ENCODE data around the gene SF3B2.
"Not testable (repeated sequence)": the region's sequence is repeated elsewhere in the genome, so short reads cannot be mapped to it uniquely, and the experiment has no call there.

SF3B2 gene

DNA sequence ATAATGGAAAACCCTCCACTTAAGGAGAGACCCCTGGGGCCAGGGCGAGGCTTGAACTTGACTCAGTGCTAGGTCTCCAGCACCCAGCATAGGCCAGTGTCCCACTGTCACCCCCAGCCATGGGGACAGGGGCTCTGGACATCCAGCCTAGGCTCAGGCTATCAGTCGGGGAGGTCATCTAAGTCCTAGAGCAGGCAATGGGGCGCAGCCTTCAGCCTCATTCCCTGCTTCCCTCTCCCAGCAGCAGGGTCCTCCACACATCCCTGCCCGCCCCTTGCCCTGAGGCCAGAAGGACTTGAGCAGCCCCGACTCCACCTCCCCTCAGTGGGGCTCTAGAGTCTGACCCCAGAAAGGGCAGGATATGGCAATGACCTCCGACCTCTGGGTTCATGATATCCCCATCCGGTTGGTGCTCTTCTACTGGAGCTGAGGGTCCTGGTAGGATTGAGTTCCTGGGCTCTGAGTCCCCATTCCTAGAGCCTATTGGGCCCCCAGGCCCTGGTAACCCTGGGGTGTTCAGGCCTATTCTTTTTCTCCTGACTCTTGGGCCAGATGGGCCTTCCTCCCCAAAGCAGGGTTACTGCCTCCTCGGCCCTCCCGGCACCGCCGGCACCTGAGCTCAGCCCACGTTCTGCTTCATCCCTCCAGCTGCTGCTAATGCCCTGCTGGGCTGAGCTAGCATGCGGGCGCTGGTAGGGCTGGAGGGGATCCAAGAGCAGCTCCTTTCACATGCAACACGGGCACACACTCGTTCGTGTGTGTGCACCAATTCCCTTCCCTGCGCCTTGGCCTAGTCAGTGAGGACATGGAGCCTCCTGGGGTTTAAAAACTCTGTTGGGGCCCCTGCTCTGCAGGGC is 36.0 kb upstream of the SF3B2 start:
- DNase-seq (ENCODE audit: low read depth in 2 of 2), result no peak

DNA sequence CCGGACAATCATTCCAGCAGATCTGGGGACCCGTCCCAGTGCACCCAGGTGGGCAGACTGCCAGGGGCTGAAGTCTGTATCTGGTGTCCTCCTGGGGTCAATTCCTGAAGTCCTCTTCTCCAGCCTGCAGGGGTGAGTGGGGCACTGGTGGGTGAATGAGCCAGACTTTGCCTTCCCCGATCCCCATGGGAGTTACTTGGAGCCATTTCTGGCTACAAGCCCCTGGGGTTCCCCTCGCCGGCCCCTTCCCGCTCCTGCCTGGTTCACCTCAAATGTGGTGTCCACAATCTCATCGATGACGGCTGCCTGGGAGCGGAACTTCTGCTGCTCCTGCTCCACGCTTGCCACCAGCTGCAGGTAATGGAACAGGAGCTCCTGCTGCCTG is 35.4 kb upstream of the SF3B2 start:
- DNase-seq (ENCODE audit: low read depth in 2 of 2), result no peak

- DNase-seq (ENCODE audit: low read depth in 2 of 2), result no peak
These were observed 34.8 kb upstream of the SF3B2 start for GRCh38 chr11:66017321-66017720.

DNA sequence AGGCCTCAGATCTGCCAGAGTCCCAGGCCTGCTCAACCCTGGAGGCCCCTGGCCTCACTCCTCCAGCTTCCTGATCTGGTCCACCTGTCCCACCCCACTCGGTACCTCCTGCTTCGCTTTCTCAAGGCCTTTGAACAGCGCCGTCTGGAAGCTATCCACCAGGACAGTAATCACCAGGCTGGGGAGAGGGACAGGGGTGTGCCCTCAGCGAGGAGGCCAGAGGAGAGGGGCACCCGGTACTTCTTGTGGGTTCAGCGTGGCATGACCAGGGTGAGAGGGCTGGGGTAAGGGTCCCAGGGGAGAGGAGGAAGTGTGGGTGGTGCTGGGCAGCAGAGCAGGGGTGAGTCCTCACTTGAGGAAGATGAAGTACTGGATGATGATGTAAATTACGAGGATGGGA is 32.0 kb upstream of the SF3B2 start:
- no peak for DNase-seq (ENCODE audit: low read depth in 2 of 2)

DNA sequence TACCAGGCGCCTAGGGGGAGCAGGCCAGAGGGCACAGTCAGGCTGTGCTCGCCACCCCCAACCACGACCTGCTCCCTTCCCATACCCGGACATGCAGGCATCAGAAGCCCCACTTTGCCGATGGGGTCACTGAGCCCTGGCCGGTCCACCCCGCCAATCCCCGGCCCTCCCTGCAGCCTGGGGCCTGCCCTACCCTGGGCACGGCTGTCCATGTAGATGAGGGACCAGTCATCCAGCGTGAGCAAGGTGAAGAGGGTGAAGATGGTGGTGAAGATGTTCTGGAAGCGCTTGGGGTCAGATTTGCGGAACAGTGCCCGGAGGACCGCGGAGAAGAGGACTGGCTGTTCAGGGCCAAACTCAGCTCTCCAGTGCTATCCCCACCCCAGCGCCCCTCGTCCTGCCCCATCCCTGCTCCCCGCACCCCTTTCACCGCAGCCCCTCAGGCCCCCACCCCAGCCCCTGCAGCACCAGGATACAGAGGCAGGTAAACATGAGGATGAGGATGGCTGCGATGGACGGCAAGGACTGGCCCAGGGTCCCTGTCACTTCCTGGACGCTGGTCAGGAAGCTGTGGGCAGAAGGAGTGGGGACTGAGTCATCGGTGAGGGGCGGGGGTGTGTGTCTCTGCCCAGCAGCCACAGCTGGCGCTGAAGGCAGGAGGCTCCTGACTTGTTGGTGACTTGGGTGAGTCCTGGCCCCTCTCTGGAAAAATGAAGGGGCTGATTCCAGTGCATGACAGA is 31.4 kb upstream of the SF3B2 start:
- no peak for DNase-seq (ENCODE audit: low read depth in 2 of 2)

GRCh38 chr11:66022401-66023185 is 29.6 kb upstream of the SF3B2 start:
- peak; percentile 63 to 87 for DNase-seq (ENCODE audit: low read depth in 2 of 2)

DNA sequence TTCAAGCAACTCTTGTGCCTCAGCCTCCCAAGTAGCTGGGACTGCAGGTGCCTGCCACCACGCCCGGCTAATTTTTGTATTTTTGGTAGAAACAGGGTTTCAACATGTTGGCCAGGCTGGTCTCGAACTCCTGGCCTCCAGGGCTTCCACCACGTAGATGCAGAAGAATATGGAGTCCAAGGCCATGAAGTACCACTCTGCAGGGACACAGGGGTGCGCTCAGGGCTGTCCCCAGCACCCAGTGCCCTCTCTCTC is 29.1 kb upstream of the SF3B2 start:
- not testable (repeated sequence) for DNase-seq (ENCODE audit: low read depth in 2 of 2)

- DNase-seq (ENCODE audit: low read depth in 2 of 2), result no peak
These were observed 26.1 kb upstream of the SF3B2 start, which contains the start of gene CATSPER1 for GRCh38 chr11:66026017-66026529. Gene CATSPER1 (minus strand): TSS chr11:66026479. CDS start chr11:66026379, 100 bp downstream.

DNA sequence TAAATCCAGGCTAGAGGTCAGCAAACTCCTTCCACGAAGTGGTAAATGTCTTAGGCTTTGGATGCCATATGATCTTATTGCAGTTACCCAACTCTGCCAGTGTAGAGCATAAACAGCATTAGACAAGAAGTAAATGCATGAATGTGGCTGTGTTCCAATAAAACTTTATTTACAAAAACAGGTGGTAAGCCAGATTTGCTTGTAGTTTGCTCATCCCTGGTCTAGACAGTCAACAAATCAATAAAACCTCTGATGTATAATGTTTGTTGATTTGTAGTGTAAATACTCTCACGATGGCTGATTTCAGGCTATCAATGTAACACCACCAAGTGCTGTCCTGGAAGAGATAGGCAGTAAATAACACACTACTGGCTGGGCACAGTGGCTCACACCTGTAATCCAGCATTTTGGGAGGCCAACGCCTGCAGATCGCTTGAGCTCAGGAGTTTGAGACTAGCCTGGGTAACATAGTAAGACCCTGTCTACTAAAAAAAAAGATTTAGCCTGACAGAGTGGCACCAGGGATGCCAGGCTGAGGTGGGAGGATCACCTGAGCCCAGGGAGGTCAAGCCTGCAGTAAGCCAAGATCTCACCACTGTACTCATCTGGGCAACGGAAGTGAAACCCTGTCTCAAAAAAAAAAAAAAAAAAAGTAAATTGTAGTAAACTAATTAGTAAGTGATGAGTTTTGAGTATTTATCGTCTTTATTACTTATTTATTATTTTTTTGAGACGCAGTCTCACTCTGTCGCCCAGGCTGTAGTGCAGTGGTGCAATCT is 19.0 kb upstream of the SF3B2 start:
- no peak for DNase-seq (ENCODE audit: low read depth in 2 of 2)

DNA sequence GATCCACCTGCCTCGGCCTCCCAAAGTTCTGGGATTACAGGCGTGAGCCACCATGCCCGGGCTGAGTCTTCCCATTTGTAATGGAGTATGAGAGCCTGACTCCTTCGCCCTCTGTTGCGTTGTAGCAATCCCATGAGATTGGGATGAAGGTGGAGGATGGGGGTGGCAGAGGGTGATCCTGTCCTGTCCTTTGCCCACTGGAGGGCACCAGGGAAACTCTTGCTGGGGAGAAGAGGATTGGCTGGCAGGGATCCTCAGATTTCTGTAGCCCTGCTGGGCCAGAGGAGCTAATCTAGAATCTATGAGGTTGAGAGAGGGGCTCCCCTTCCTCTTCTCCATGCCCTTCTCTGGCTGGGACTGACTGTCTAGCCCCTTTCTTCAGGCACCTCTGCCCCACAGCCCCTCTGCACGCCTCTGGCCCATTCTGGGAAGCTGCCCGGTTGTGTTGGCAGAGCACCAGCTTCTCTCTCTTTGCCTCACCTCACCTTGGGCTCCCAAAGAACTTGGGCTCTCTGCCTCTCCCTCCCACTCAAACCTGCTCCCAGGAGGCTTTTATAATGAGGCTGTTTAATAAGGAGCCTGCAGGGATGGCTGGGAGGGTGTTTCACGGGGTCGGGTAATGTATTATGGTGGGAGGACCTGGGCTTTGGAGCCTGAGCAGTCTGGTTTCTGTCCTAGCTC is 16.4 kb upstream of the SF3B2 start:
- DNase-seq (ENCODE audit: low read depth in 2 of 2), result no peak

- DNase-seq (ENCODE audit: low read depth in 2 of 2), result no peak
These were observed 15.8 kb upstream of the SF3B2 start for GRCh38 chr11:66036334-66036710.

DNA sequence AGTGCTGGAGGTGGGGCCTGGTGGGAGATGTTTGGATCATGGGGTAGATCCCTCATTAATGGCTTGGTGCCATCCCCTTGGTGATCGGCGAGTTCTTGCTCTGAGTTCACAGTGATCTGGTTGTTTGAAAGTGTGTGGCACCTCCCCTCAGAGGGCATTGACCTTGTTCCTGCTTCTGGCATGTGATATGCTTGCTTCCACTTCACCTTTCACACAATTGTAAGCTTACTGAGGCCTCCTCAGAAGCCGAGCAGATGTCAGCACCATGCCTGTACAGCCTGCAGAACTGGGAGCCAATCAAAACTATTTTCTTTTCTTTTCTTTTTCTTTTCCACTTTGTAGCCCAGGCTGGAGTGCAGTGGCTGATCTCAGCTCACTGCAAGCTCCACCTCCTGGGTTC is 14.8 kb upstream of the SF3B2 start:
- no peak for DNase-seq (ENCODE audit: low read depth in 2 of 2)

- no peak for DNase-seq (ENCODE audit: low read depth in 2 of 2)
These were observed 12.4 kb upstream of the SF3B2 start for GRCh38 chr11:66039765-66040164.

- DNase-seq (ENCODE audit: low read depth in 2 of 2), result no peak
These were observed 9.8 kb upstream of the SF3B2 start for GRCh38 chr11:66042227-66042995.

GRCh38 chr11:66042996-66043906 is 8.9 kb upstream of the SF3B2 start:
- DNase-seq (ENCODE audit: low read depth in 2 of 2), result no peak

DNA sequence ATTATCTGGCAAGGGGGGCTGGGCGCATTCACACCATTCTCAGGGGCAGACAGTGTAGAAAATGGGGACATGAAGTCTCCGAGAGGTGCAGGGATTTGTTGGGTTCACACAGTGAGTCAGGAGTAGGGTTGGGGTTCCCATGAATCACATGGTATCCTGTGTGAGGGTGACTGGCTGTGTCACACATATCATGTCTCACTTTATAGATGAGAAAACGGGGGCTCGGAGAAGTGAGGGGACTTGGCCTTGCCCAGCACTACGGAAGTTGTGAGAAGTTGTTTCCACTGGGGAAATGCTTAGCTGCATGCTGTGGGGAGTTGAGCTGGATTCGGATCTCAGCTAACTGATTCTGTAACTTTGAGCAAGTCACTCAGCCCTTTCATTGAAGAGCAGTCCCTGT is 7.4 kb upstream of the SF3B2 start:
- DNase-seq (ENCODE audit: low read depth in 2 of 2), result no peak

DNA sequence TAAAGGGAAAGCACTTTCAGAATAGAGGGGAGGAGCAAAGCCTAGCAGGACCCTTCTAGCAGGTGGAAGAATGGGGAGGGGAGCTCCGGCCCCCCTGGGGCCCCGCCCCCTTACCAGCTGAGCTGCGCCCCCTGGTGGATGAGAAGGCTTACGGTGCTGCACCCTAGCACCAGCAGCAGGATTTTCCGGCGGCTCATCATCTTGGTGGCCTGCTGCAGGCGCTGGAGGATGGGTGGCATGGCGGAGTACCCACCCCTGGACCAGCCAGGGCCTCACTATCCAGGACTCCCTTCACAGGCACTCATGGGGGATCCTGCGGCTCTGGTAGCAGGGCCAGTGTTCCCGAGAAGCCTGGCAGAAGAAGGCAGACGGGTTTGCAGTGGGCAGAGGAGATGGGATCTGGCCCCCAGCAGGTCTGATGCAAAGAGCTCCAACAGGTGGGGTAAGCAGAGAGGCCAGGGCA is 7.0 kb upstream of the SF3B2 start:
- DNase-seq (ENCODE audit: low read depth in 2 of 2), result peak; percentile 78 to 85

- no peak for DNase-seq (ENCODE audit: low read depth in 2 of 2)
These were observed 5.3 kb upstream of the SF3B2 start for GRCh38 chr11:66046901-66047300.

Data from stimulated activated CD4-positive, alpha-beta T cell treated with anti-CD3 and anti-CD28 coated beads, Interleukin-4, amount 100 ng/mL, for 48 hours (primary cell).